ENCODE results near the gene EZR. TPM values are rescaled to one million over a fixed set of nuclear protein-coding genes. Genes with fewer than 3 reads are reported as not detected.

The EZR gene
- total and polyA plus RNA-seq, 9 of the 15 experiments (the other 6 are each of a cell fraction or from before 2014, with no cell fraction given), result 36.5 to 162 (median 104) TPM

DNA sequence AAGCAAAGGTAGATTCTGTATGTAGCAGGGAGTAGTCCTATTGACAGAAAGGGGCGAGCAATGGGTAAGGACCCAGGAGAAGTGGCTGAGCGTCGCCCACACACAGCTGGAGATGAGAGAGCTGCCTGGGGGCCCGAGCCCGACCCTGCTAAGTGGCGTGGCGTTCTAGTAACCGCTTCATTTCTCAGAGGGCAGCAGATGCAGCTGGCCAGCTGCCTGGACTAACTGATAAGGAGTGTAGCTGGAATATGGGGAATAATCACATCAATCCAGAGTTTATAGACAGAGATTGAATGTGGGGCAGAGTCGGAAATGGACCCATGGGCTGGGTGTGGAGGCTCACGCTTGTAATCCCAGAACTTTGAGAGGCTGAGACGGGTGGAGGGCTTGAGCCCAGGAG lies 64.4 kb downstream of the EZR start (continued):
- no peak for TF ChIP-seq ZBED1 (IDR thresholded peaks at IDR 0.05)
- TF ChIP-seq RBM14 (IDR thresholded peaks at IDR 0.05; ENCODE audit: borderline replicate concordance, insufficient read depth, low read depth, low read length), result no peak
- TF ChIP-seq SAP30 (IDR thresholded peaks at IDR 0.05; ENCODE audit: borderline replicate concordance, insufficient read depth, low read depth, low read length, poor library complexity, severe bottlenecking), result no peak
- TF ChIP-seq TEAD4 (IDR thresholded peaks at IDR 0.05; ENCODE audit: low read length), result peak; percentile 36; the same call in 1 of the 2 replicates
- no peak for TF ChIP-seq TEAD4 (CRISPR knock-in tag; IDR thresholded peaks at IDR 0.05; ENCODE audit: borderline replicate concordance)
- no peak for TF ChIP-seq YBX1 (IDR thresholded peaks at IDR 0.05)
- TF ChIP-seq, protein P1, sequence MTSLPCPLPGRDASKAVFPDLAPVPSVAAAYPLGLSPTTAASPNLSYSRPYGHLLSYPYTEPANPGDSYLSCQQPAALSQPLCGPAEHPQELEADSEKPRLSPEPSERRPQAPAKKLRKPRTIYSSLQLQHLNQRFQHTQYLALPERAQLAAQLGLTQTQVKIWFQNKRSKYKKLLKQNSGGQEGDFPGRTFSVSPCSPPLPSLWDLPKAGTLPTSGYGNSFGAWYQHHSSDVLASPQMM (CRISPR knock-in tag; IDR thresholded peaks at IDR 0.05), result no peak
- TF ChIP-seq MCM2 (IDR thresholded peaks at IDR 0.05; ENCODE audit: low read depth), result no peak
- TF ChIP-seq CREM (IDR thresholded peaks at IDR 0.05; ENCODE audit: low read depth), result no peak
- TF ChIP-seq, protein P2, sequence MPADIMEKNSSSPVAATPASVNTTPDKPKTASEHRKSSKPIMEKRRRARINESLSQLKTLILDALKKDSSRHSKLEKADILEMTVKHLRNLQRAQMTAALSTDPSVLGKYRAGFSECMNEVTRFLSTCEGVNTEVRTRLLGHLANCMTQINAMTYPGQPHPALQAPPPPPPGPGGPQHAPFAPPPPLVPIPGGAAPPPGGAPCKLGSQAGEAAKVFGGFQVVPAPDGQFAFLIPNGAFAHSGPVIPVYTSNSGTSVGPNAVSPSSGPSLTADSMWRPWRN (IDR thresholded peaks at IDR 0.05; ENCODE audit: low read depth), result no peak
- no peak for TF ChIP-seq SP1 (CRISPR knock-in tag; IDR thresholded peaks at IDR 0.05)
- TF ChIP-seq, protein P3, sequence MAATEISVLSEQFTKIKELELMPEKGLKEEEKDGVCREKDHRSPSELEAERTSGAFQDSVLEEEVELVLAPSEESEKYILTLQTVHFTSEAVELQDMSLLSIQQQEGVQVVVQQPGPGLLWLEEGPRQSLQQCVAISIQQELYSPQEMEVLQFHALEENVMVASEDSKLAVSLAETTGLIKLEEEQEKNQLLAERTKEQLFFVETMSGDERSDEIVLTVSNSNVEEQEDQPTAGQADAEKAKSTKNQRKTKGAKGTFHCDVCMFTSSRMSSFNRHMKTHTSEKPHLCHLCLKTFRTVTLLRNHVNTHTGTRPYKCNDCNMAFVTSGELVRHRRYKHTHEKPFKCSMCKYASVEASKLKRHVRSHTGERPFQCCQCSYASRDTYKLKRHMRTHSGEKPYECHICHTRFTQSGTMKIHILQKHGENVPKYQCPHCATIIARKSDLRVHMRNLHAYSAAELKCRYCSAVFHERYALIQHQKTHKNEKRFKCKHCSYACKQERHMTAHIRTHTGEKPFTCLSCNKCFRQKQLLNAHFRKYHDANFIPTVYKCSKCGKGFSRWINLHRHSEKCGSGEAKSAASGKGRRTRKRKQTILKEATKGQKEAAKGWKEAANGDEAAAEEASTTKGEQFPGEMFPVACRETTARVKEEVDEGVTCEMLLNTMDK (IDR thresholded peaks at IDR 0.05; ENCODE audit: borderline replicate concordance, insufficient read depth, low read depth, low read length, poor library complexity, severe bottlenecking), result no peak
- TF ChIP-seq DACH1 (IDR thresholded peaks at IDR 0.05; ENCODE audit: partially characterized antibody), result no peak
- TF ChIP-seq, protein P4, sequence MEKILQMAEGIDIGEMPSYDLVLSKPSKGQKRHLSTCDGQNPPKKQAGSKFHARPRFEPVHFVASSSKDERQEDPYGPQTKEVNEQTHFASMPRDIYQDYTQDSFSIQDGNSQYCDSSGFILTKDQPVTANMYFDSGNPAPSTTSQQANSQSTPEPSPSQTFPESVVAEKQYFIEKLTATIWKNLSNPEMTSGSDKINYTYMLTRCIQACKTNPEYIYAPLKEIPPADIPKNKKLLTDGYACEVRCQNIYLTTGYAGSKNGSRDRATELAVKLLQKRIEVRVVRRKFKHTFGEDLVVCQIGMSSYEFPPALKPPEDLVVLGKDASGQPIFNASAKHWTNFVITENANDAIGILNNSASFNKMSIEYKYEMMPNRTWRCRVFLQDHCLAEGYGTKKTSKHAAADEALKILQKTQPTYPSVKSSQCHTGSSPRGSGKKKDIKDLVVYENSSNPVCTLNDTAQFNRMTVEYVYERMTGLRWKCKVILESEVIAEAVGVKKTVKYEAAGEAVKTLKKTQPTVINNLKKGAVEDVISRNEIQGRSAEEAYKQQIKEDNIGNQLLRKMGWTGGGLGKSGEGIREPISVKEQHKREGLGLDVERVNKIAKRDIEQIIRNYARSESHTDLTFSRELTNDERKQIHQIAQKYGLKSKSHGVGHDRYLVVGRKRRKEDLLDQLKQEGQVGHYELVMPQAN (IDR thresholded peaks at IDR 0.05; ENCODE audit: borderline replicate concordance), result no peak
- no peak for TF ChIP-seq DPF2 (IDR thresholded peaks at IDR 0.05)
- TF ChIP-seq, protein P5, sequence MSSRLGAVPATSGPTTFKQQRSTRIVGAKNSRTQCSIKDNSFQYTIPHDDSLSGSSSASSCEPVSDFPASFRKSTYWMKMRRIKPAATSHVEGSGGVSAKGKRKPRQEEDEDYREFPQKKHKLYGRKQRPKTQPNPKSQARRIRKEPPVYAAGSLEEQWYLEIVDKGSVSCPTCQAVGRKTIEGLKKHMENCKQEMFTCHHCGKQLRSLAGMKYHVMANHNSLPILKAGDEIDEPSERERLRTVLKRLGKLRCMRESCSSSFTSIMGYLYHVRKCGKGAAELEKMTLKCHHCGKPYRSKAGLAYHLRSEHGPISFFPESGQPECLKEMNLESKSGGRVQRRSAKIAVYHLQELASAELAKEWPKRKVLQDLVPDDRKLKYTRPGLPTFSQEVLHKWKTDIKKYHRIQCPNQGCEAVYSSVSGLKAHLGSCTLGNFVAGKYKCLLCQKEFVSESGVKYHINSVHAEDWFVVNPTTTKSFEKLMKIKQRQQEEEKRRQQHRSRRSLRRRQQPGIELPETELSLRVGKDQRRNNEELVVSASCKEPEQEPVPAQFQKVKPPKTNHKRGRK (tag; IDR thresholded peaks at IDR 0.05), result no peak
- peak in 1 of 2 experiments; percentile 54; a peak in 1 of 4 replicates for TF ChIP-seq KDM1A (IDR thresholded peaks at IDR 0.05)
- TF ChIP-seq LCOR (CRISPR knock-in tag; IDR thresholded peaks at IDR 0.05), result no peak
- no peak for TF ChIP-seq ZKSCAN3 (CRISPR knock-in tag; IDR thresholded peaks at IDR 0.05)
